Measurements from ENCODE around the gene CHCHD3.

GRCh38 chr7:132919771-132920170, 162.1 kb downstream of the CHCHD3 start:
- TF ChIP-seq CTCF (conservative IDR thresholded peaks at IDR 0.05; ENCODE audit: low read length) (no peak), EZH2phosphoT487 (IDR thresholded peaks at IDR 0.05; ENCODE audit: borderline replicate concordance, low read depth, low read length) (no peak)
